SK-N-SH treated with all-trans-retinoic acid at 6 μM for 48 hours (cell line): ENCODE measurements around the gene MYEOV.
A peak's percentile ranks its signal among the peaks of the same experiment; 100 is the strongest.

Experiments used
- ATAC-seq: fragments of 200-7000 bp; cut with Tn5 transposase; 3 replicates; pipeline ENCODE4 v1.9.1; 2020; ENCODE audit warnings: mild to moderate bottlenecking, moderate library complexity
- ARNTL ChIP-seq: fragments of 450-650 bp; formaldehyde crosslinking; IDR thresholded peaks from 2 replicates; pipeline ENCODE4 v1.5.0; 2020; ENCODE audit warnings: low read depth, mild to moderate bottlenecking, moderate library complexity, borderline replicate concordance
- CSDC2 ChIP-seq: fragments of 250-450 bp; sonication (Bioruptor Pico); IDR thresholded peaks from 2 replicates; pipeline ENCODE4 v1.5.0; 2020; ENCODE audit warnings: mild to moderate bottlenecking, moderate library complexity
- CSRNP3 ChIP-seq: fragments of 250-450 bp; sonication (Bioruptor Pico); IDR thresholded peaks from 2 replicates; pipeline ENCODE4 v1.5.1; 2021; ENCODE audit warnings: mild to moderate bottlenecking, moderate library complexity
- ESRRG ChIP-seq: fragments of 250-450 bp; sonication (Bioruptor Pico); IDR thresholded peaks from 2 replicates; pipeline ENCODE4 v1.6.1; 2021; ENCODE audit warnings: mild to moderate bottlenecking
- GLIS3 ChIP-seq: fragments of 250-450 bp; sonication (Bioruptor Pico); IDR thresholded peaks from 2 replicates; pipeline ENCODE4 v1.5.0; 2020; ENCODE audit warnings: mild to moderate bottlenecking, moderate library complexity
- ISL1 ChIP-seq: fragments of 250-450 bp; sonication (Bioruptor Pico); IDR thresholded peaks from 2 replicates; pipeline ENCODE4 v2.1.2; 2022; ENCODE audit warnings: mild to moderate bottlenecking, moderate library complexity
- PATZ1 ChIP-seq: fragments of 250-450 bp; sonication (Bioruptor Pico); IDR thresholded peaks from 2 replicates; pipeline ENCODE4 v1.8.0; 2020; ENCODE audit warnings: mild to moderate bottlenecking, moderate library complexity, borderline replicate concordance
- PPARA ChIP-seq: fragments of 250-450 bp; sonication (Bioruptor Pico); IDR thresholded peaks from 2 replicates; pipeline ENCODE4 v1.5.0; 2020; ENCODE audit warnings: mild to moderate bottlenecking, borderline replicate concordance
- RARB ChIP-seq: fragments of 250-450 bp; sonication (Bioruptor Pico); IDR thresholded peaks from 2 replicates; pipeline ENCODE4 v1.8.0; 2021; ENCODE audit warnings: mild to moderate bottlenecking, moderate library complexity
- SNAI2 ChIP-seq: fragments of 250-450 bp; sonication (Bioruptor Pico); IDR thresholded peaks from 2 replicates; pipeline ENCODE4 v1.5.0; 2020; ENCODE audit warnings: mild to moderate bottlenecking, moderate library complexity
- TCF4 ChIP-seq: fragments of 250-450 bp; sonication (Bioruptor Pico); IDR thresholded peaks from 2 replicates; pipeline ENCODE4 v1.8.0; 2021; ENCODE audit warnings: mild to moderate bottlenecking, moderate library complexity, borderline replicate concordance
- TOX ChIP-seq: fragments of 250-450 bp; sonication (Bioruptor Pico); IDR thresholded peaks from 2 replicates; pipeline ENCODE4 v1.8.0; 2021; ENCODE audit warnings: mild to moderate bottlenecking, moderate library complexity, borderline replicate concordance
- ZC3H10 ChIP-seq: fragments of 250-450 bp; sonication (Bioruptor Pico); IDR thresholded peaks from 2 replicates; pipeline ENCODE4 v1.5.1; 2021; ENCODE audit warnings: mild to moderate bottlenecking, moderate library complexity
- ZFP3 ChIP-seq: fragments of 250-450 bp; sonication (Bioruptor Pico); IDR thresholded peaks from 2 replicates; pipeline ENCODE4 v1.5.0; 2020; ENCODE audit warnings: mild to moderate bottlenecking, moderate library complexity
- ZNF565 ChIP-seq: fragments of 450-650 bp; formaldehyde crosslinking; conservative IDR thresholded peaks from 2 replicates; pipeline ENCODE4 v1.5.0; 2020; ENCODE audit warnings: low read depth, mild to moderate bottlenecking, moderate library complexity
- ZNF70 ChIP-seq: fragments of 450-650 bp; formaldehyde crosslinking; IDR thresholded peaks from 2 replicates; pipeline ENCODE4 v1.5.0; 2020; ENCODE audit warnings: mild to moderate bottlenecking, moderate library complexity
- ZNF8 ChIP-seq: fragments of 450-650 bp; formaldehyde crosslinking; IDR thresholded peaks from 2 replicates; pipeline ENCODE4 v1.5.0; 2020; ENCODE audit warnings: mild to moderate bottlenecking, moderate library complexity
- TF ChIP-seq, protein P1 (sequence below): fragments of 250-450 bp; sonication (Bioruptor Pico); IDR thresholded peaks from 2 replicates; pipeline ENCODE4 v1.5.0; 2020; ENCODE audit warnings: mild to moderate bottlenecking, moderate library complexity

Gene MYEOV

DNA sequence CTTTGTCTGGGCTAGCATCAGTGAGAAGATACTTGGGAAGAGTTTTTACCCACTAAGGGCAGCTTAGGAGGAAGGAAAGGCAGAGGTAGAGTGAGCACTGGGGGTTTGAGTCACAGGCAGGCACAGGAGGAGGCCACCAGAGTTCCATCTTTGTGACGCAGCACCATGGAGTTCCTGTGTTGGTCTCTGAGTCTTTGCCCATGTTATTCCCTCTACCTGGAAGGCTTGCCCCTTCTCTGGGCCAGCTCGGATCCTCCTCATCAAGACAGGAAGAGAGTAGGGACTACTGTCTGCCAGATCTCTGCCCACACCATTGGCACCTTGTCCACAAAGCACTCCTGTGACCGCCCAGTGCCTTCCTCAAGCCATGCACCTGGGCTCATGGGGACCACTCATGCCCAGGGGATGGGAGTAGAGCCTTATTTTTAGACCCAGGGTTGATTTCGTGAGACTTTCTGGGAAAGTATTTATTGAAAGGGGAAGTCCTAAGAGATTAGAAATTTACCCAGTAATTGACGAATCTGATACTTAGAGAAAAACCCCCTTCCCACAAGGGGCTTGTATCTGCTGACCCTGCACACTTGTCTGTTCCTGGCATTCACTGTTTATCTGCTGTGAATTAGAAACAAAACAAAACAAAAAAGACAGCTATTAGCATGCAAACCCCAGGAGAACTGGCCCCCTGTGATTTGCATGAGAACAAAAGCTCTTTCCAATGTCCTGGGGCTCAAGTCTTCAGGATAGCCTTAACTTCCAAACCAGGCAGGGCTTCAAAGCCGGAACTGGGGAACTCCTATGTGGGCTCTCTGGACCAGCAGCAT, 35.9 kb upstream of the MYEOV start (continued):
- TF ChIP-seq ARNTL (CRISPR knock-in tag): no peak
- no peak for TF ChIP-seq ESRRG
- TF ChIP-seq RARB (CRISPR knock-in tag): no peak
- TF ChIP-seq ZC3H10 (CRISPR knock-in tag): no peak
- no peak for TF ChIP-seq CSRNP3 (CRISPR knock-in tag)
- no peak for TF ChIP-seq GLIS3
- TF ChIP-seq ZNF565: no peak
- TF ChIP-seq CSDC2 (CRISPR knock-in tag): no peak
- no peak for TF ChIP-seq PPARA
- TF ChIP-seq TOX (CRISPR knock-in tag): no peak

GRCh38 chr11:69259096-69259495, 34.9 kb upstream of the MYEOV start:
- ATAC-seq: no peak
- no peak for TF ChIP-seq SNAI2 (CRISPR knock-in tag)
- peak; percentile 35; the same call in 1 of the 2 replicates for TF ChIP-seq ISL1 (CRISPR knock-in tag)

DNA sequence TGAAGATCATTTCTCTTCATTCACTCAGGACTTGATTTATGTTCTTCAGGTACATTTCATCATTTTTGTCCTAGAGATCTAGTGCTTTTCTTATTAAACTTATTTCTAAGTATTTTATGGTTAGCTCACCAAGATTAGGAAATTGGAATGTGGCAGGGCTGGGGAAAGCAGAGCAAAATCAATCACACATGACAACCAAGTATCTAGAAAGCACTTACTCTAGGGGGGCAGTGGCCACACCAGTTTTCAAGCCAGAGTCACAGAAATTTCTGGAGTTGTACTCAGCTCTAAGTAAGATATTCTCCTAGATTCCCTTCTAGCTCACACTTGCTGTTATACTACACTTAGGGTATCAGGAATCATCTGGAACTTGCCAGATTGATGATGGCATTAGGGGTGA, 33.3 kb upstream of the MYEOV start:
- TF ChIP-seq PATZ1 (CRISPR knock-in tag): no peak
- peak; percentile 77 for TF ChIP-seq ISL1 (CRISPR knock-in tag)
- ATAC-seq: no peak

GRCh38 chr11:69261116-69261515, 32.8 kb upstream of the MYEOV start:
- ATAC-seq: no peak
- no peak for TF ChIP-seq ARNTL (CRISPR knock-in tag)
- TF ChIP-seq, all 23 proteins: peak for 0

DNA sequence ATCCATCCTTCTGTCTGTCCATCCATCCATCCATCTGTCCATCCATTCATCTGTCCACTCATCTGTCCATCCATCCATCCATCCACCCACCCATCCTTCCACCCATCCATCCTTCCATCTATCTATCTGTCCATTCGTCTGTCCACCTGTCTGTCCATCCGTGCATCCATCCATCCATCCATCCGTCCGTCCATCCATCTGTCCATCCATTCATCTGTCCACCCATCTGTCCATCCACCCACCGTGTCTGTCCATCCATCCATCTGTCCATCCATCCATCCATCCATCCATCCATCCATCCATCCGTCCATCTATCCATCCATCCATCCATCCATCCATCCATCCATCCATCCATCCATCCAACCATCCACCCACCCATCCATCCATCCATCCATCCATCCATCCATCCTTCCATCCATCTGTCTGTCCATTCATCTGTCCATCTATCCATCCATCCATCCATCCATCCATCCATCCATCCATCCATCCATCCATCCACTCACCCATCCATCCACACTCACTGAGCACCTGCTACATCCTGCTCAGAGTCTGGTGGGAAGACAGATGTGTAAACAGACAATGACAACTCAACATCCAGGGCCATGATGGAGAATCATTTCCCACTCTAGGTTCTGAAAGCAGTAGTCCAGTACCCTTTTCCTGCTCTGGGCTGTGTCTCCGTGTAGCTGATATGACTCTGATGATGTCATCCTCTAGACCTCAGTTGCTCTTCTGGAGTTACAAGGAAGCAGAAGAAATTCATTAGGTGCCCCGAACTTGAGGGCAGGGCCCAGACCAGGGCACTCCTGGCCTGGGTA, 30.8 kb upstream of the MYEOV start:
- TF ChIP-seq, protein P1, sequence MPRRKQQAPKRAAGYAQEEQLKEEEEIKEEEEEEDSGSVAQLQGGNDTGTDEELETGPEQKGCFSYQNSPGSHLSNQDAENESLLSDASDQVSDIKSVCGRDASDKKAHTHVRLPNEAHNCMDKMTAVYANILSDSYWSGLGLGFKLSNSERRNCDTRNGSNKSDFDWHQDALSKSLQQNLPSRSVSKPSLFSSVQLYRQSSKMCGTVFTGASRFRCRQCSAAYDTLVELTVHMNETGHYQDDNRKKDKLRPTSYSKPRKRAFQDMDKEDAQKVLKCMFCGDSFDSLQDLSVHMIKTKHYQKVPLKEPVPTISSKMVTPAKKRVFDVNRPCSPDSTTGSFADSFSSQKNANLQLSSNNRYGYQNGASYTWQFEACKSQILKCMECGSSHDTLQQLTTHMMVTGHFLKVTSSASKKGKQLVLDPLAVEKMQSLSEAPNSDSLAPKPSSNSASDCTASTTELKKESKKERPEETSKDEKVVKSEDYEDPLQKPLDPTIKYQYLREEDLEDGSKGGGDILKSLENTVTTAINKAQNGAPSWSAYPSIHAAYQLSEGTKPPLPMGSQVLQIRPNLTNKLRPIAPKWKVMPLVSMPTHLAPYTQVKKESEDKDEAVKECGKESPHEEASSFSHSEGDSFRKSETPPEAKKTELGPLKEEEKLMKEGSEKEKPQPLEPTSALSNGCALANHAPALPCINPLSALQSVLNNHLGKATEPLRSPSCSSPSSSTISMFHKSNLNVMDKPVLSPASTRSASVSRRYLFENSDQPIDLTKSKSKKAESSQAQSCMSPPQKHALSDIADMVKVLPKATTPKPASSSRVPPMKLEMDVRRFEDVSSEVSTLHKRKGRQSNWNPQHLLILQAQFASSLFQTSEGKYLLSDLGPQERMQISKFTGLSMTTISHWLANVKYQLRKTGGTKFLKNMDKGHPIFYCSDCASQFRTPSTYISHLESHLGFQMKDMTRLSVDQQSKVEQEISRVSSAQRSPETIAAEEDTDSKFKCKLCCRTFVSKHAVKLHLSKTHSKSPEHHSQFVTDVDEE (CRISPR knock-in tag): no peak
- no peak for TF ChIP-seq ZFP3 (CRISPR knock-in tag)
- TF ChIP-seq TCF4 (CRISPR knock-in tag): no peak
- TF ChIP-seq ISL1 (CRISPR knock-in tag): no peak
- no peak for ATAC-seq

- TF ChIP-seq ZFP3 (CRISPR knock-in tag): no peak
These were observed 30.3 kb upstream of the MYEOV start for GRCh38 chr11:69263736-69264052.

GRCh38 chr11:69264486-69264885, 29.5 kb upstream of the MYEOV start:
- no peak for TF ChIP-seq PATZ1 (CRISPR knock-in tag)
- TF ChIP-seq ZC3H10 (CRISPR knock-in tag): no peak
- TF ChIP-seq CSDC2 (CRISPR knock-in tag): no peak
- TF ChIP-seq ESRRG: no peak
- TF ChIP-seq CSRNP3 (CRISPR knock-in tag): no peak
- TF ChIP-seq ZNF8 (CRISPR knock-in tag): no peak
- TF ChIP-seq ZNF565: no peak
- TF ChIP-seq ISL1 (CRISPR knock-in tag): no peak
- no peak for TF ChIP-seq ZNF70
- TF ChIP-seq GLIS3: no peak
- no peak for TF ChIP-seq RARB (CRISPR knock-in tag)
- ATAC-seq: no peak

More at GRCh38 chr11:69263736-69264052, 30.3 kb upstream of the MYEOV start:
- no peak for ATAC-seq
